HCT116 (cell line): Measurements from ENCODE around the gene CXCR4.

ENCODE experiments used
- CTCF ChIP-seq, 3 experiments: fragments of 200-600 bp in 1 of 3; sonication (generic) in 1 of 3; IDR thresholded peaks in 2 of 3; conservative IDR thresholded peaks in 1 of 3; 2 replicates each; pipeline ENCODE4 v1.5.1; 2012 to 2017; ENCODE audit warnings: low read depth in 2 of 3, low read length in 2 of 3, antibody characterized with exemption in 1 of 3, borderline replicate concordance in 1 of 3, control low read depth in 1 of 3, mild to moderate bottlenecking in 1 of 3, mixed read lengths in 1 of 3, mixed run types in 1 of 3, moderate library complexity in 1 of 3; ENCODE audit not compliant: insufficient read depth in 1 of 3
- EZH2 ChIP-seq: fragments of 200-600 bp; sonication (generic); IDR thresholded peaks from 2 replicates; pipeline ENCODE4 v1.6.1; 2017; ENCODE audit warnings: antibody characterized with exemption, mixed run types
- EZH2phosphoT487 ChIP-seq: fragments of 200-600 bp; IDR thresholded peaks from 2 replicates; pipeline ENCODE4 v1.6.1; 2018; ENCODE audit warnings: antibody characterized with exemption, borderline replicate concordance
- FOSL1 ChIP-seq: IDR thresholded peaks from 2 replicates; pipeline ENCODE4 v1.6.1; 2012; ENCODE audit warnings: low read depth
- POLR2A ChIP-seq: IDR thresholded peaks from 2 replicates; pipeline ENCODE4 v1.7.0; 2011; ENCODE audit warnings: borderline replicate concordance; ENCODE audit not compliant: insufficient read depth, insufficient read length; ENCODE audit errors: extremely low read depth
- YY1 ChIP-seq: IDR thresholded peaks from 2 replicates; pipeline ENCODE4 v1.6.1; 2011; ENCODE audit warnings: low read length, low read depth, moderate library complexity, mild to moderate bottlenecking; ENCODE audit not compliant: insufficient replicate concordance; ENCODE audit errors: extremely low read depth
- TF ChIP-seq, protein P1 (sequence below): IDR thresholded peaks from 2 replicates; pipeline ENCODE4 v1.6.1; 2012

DNA sequence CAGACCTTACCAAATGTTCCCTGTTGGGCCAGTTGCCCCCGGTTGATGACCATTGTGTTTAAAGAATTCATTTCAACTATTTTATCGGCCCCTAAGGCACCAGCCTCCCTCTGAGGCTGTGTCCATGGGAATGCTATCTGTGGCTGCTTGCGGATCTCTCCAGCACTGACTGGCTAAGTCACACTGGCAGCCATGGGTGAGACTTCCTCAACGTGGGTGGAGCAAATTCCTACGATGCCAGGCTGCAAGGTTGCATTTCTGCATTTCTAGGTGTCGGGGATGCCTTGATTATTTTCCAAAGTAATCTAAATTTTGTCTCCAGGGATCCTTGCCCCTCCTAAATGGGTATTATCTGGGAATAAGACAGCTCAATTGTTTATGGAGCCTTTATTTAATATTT lies 6.2 kb downstream of the CXCR4 start:
- TF ChIP-seq, protein P1, sequence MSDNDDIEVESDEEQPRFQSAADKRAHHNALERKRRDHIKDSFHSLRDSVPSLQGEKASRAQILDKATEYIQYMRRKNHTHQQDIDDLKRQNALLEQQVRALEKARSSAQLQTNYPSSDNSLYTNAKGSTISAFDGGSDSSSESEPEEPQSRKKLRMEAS, result no peak
- no peak for TF ChIP-seq YY1
- TF ChIP-seq CTCF (IDR thresholded peaks at IDR 0.05 in 2 of 3, conservative IDR thresholded peaks at IDR 0.05 in 1 of 3; ENCODE audit: borderline replicate concordance in 1 of 3, insufficient read depth in 1 of 3, low read depth in 2 of 3, low read length in 2 of 3), result no peak
- TF ChIP-seq POLR2A, result no peak
- no peak for TF ChIP-seq FOSL1
- TF ChIP-seq EZH2phosphoT487, result no peak
- no peak for TF ChIP-seq EZH2
